H1 (cell line): ENCODE data around the gene PRSS22. TPM values are rescaled to one million over a fixed set of nuclear protein-coding genes. Genes with fewer than 3 reads are reported as not detected.

Experiments used
- CTCF ChIA-PET: fragments of 300-600 bp; sonication (Branson Sonifier 250); formaldehyde crosslinking; loops from one replicate; lab custom pipeline; 2021; ENCODE audit not compliant: partially characterized antibody; lab: Charles Lee
- POLR2A ChIA-PET: fragments of 300-600 bp; sonication (Branson Sonifier 250); formaldehyde crosslinking; loops from one replicate; lab custom pipeline; 2021; ENCODE audit warnings: inconsistent platforms; ENCODE audit not compliant: partially characterized antibody; lab: Charles Lee
- DNase-seq, 2 experiments: peaks; one replicate each; pipeline versions ENCODE4 v3.0.0 to v3.0.0-alpha.2; 2010 to 2022; ENCODE audit warnings: low spot score in 2 of 2, low read depth in 1 of 2, mixed read lengths in 1 of 2
- FAIRE-seq: peaks from 2 replicates; lab custom pipeline; 2011; peaks lifted over from hg19 to GRCh38; lab: Jason Lieb, UNC
- H2AFZ ChIP-seq: 2 replicates; pipeline ENCODE4 v1.8.1; 2012; ENCODE audit warnings: low read length, inconsistent platforms
- H2AK5ac ChIP-seq: 2 replicates; pipeline ENCODE4 v1.6.1; 2013; ENCODE audit warnings: low read depth, low read length
- H2BK120ac ChIP-seq: replicated peaks from 2 replicates; pipeline ENCODE3; 2013; ENCODE audit warnings: low read depth, low read length, inconsistent platforms
- H2BK12ac ChIP-seq: 2 replicates; pipeline ENCODE4 v1.6.1; 2013; ENCODE audit warnings: low read depth, low read length
- H2BK15ac ChIP-seq: 2 replicates; pipeline ENCODE4 v1.6.1; 2013; ENCODE audit warnings: low read length
- H2BK20ac ChIP-seq: 2 replicates; pipeline ENCODE4 v1.6.1; 2013; ENCODE audit warnings: low read length
- H2BK5ac ChIP-seq: 2 replicates; pipeline ENCODE4 v1.6.1; 2013; ENCODE audit warnings: low read depth, low read length
- H3K14ac ChIP-seq: 2 replicates; pipeline ENCODE4 v1.6.1; 2013; ENCODE audit warnings: inconsistent platforms; ENCODE audit not compliant: insufficient read length
- H3K18ac ChIP-seq: 2 replicates; pipeline ENCODE4 v1.6.1; 2013; ENCODE audit warnings: low read length; ENCODE audit errors: extremely low read depth
- H3K23ac ChIP-seq: 2 replicates; pipeline ENCODE4 v1.6.1; 2013; ENCODE audit warnings: inconsistent platforms; ENCODE audit not compliant: insufficient read length
- H3K23me2 ChIP-seq: 2 replicates; pipeline ENCODE4 v1.6.1; 2013; ENCODE audit warnings: low read depth, low read length
- H3K27ac ChIP-seq: 2 replicates; pipeline ENCODE4 v1.6.1; 2011; ENCODE audit warnings: low read depth, low read length, inconsistent platforms
- H3K27me3 ChIP-seq, 4 experiments: replicated peaks in 1 of 4; 1 replicate in 1 of 4; 2 replicates in 3 of 4; pipeline versions ENCODE4 v1.6.1 to v1.8.1; 2011 to 2013; ENCODE audit warnings: low read length in 3 of 4, mild to moderate bottlenecking in 3 of 4, inconsistent platforms in 2 of 4, mixed read lengths in 2 of 4, moderate library complexity in 1 of 4; ENCODE audit not compliant: control insufficient read depth in 3 of 4, insufficient read depth in 3 of 4; ENCODE audit errors: extremely low read depth in 1 of 4
- H3K36me3 ChIP-seq, 4 experiments: 2 replicates each; pipeline versions ENCODE4 v1.6.1 to v1.8.1; 2011 to 2013; ENCODE audit warnings: mild to moderate bottlenecking in 4 of 4, low read length in 3 of 4, moderate library complexity in 2 of 4, control low read depth in 1 of 4, inconsistent platforms in 1 of 4; ENCODE audit not compliant: insufficient read depth in 4 of 4, control insufficient read depth in 2 of 4
- H3K4ac ChIP-seq: replicated peaks from 2 replicates; pipeline ENCODE3; 2013; ENCODE audit warnings: low read length, low read depth, mixed read lengths, inconsistent platforms; ENCODE audit not compliant: insufficient read length
- H3K4me1 ChIP-seq, 4 experiments: replicated peaks in 1 of 4; 1 replicate in 1 of 4; 2 replicates in 3 of 4; pipeline versions ENCODE4 v1.6.1 to v1.8.1; 2011 to 2013; ENCODE audit warnings: low read length in 3 of 4, inconsistent platforms in 2 of 4, mixed read lengths in 1 of 4; ENCODE audit not compliant: insufficient read depth in 4 of 4, control insufficient read depth in 3 of 4
- H3K4me2 ChIP-seq, 2 experiments: 2 replicates each; pipeline versions ENCODE4 v1.6.1 to v1.8.1; 2011 to 2013; ENCODE audit warnings: low read depth in 2 of 2, low read length in 2 of 2, control low read depth in 1 of 2, inconsistent platforms in 1 of 2, mild to moderate bottlenecking in 1 of 2; ENCODE audit not compliant: insufficient read depth in 1 of 2
- H3K4me3 ChIP-seq, 4 experiments: fragments of 200-600, 300-600 bp in 1 of 4; sonication (generic), shearing (Covaris generic), sonication (Bioruptor Twin) in 1 of 4; 2 replicates each; pipeline versions ENCODE4 v1.5.1 to v1.8.1; 2011 to 2016; ENCODE audit warnings: low read length in 4 of 4, low read depth in 3 of 4, control low read depth in 2 of 4, inconsistent platforms in 2 of 4, mild to moderate bottlenecking in 2 of 4, mixed read lengths in 1 of 4, moderate library complexity in 1 of 4; ENCODE audit not compliant: insufficient read depth in 2 of 4; ENCODE audit errors: extremely low read depth in 1 of 4
- H3K56ac ChIP-seq: replicated peaks from 2 replicates; pipeline ENCODE3; 2013; ENCODE audit warnings: low read depth, mild to moderate bottlenecking, mixed read lengths, low read length, inconsistent platforms; ENCODE audit not compliant: insufficient read length
- H3K79me1 ChIP-seq: 2 replicates; pipeline ENCODE4 v1.6.1; 2013; ENCODE audit warnings: low read depth, low read length, control low read depth
- H3K79me2 ChIP-seq, 2 experiments: 2 replicates each; pipeline versions ENCODE4 v1.6.1 to v1.8.1; 2012 to 2013; ENCODE audit warnings: low read length in 2 of 2, mild to moderate bottlenecking in 2 of 2, inconsistent platforms in 1 of 2; ENCODE audit not compliant: insufficient read depth in 2 of 2, control insufficient read depth in 1 of 2
- H3K9ac ChIP-seq, 4 experiments: replicated peaks in 1 of 4; 1 replicate in 1 of 4; 2 replicates in 3 of 4; pipeline versions ENCODE4 v1.6.1 to v1.8.1; 2011 to 2013; ENCODE audit warnings: low read depth in 3 of 4, low read length in 3 of 4, control low read depth in 2 of 4, mild to moderate bottlenecking in 2 of 4, moderate library complexity in 2 of 4, inconsistent platforms in 1 of 4; ENCODE audit errors: extremely low read depth in 1 of 4
- H3K9me3 ChIP-seq, 2 experiments: 2 replicates each; pipeline versions ENCODE4 v1.6.1 to v1.8.1; 2012 to 2013; ENCODE audit warnings: mild to moderate bottlenecking in 2 of 2, moderate library complexity in 2 of 2, control low read depth in 1 of 2, inconsistent platforms in 1 of 2, low read depth in 1 of 2, low read length in 1 of 2, mixed read lengths in 1 of 2; ENCODE audit not compliant: insufficient read depth in 2 of 2
- H4K20me1 ChIP-seq, 2 experiments: replicated peaks in 1 of 2; 2 replicates each; pipeline versions ENCODE3 to v1.8.1; 2011 to 2013; ENCODE audit warnings: inconsistent platforms in 2 of 2, low read length in 2 of 2, mild to moderate bottlenecking in 1 of 2; ENCODE audit not compliant: insufficient read depth in 2 of 2, control insufficient read depth in 1 of 2
- H4K5ac ChIP-seq: 2 replicates; pipeline ENCODE4 v1.6.1; 2013; ENCODE audit warnings: low read length, low read depth, mixed read lengths, inconsistent platforms; ENCODE audit not compliant: insufficient read length
- H4K8ac ChIP-seq: 2 replicates; pipeline ENCODE4 v1.8.0; 2013; ENCODE audit warnings: mild to moderate bottlenecking, moderate library complexity, low read length, inconsistent platforms; ENCODE audit not compliant: insufficient read depth; ENCODE audit errors: extremely low read depth
- H4K91ac ChIP-seq: replicated peaks from 2 replicates; pipeline ENCODE3; 2013; ENCODE audit warnings: low read length, mixed read lengths, inconsistent platforms; ENCODE audit not compliant: insufficient read length
- CEBPB ChIP-seq: IDR thresholded peaks from 2 replicates; pipeline ENCODE4 v1.6.1; 2012; ENCODE audit warnings: low read depth, low read length
- E2F6 ChIP-seq: IDR thresholded peaks from 2 replicates; pipeline ENCODE4 v1.6.1; 2012; ENCODE audit warnings: inconsistent platforms
- HDAC2 ChIP-seq, 2 experiments: fragments of 300-600 bp in 1 of 2; sonication (generic) in 1 of 2; IDR thresholded peaks; 2 replicates each; pipeline ENCODE4 v1.6.1; 2011 to 2012; ENCODE audit warnings: low read depth in 2 of 2, low read length in 2 of 2, mild to moderate bottlenecking in 2 of 2, moderate library complexity in 2 of 2, borderline replicate concordance in 1 of 2, inconsistent platforms in 1 of 2
- MAFK ChIP-seq: IDR thresholded peaks from 2 replicates; pipeline ENCODE4 v1.6.1; 2012; ENCODE audit warnings: low read depth, mild to moderate bottlenecking, improper control_type of control experiment, low read length
- NANOG ChIP-seq: IDR thresholded peaks from 2 replicates; pipeline ENCODE4 v1.6.1; 2011; ENCODE audit warnings: low read length, low read depth, mild to moderate bottlenecking, inconsistent platforms; ENCODE audit not compliant: insufficient read depth, poor library complexity, severe bottlenecking
- RXRA ChIP-seq: IDR thresholded peaks from 2 replicates; pipeline ENCODE4 v1.6.1; 2011; ENCODE audit warnings: low read depth, mild to moderate bottlenecking, low read length, moderate library complexity; ENCODE audit not compliant: insufficient read depth
- SP2 ChIP-seq: IDR thresholded peaks from 2 replicates; pipeline ENCODE4 v1.6.1; 2012; ENCODE audit warnings: mild to moderate bottlenecking, low read length, inconsistent platforms
- TBP ChIP-seq: IDR thresholded peaks from 2 replicates; pipeline ENCODE4 v1.6.1; 2011; ENCODE audit warnings: low read depth, low read length, improper control_type of control experiment
- WGBS, 2 experiments: shearing (Covaris generic) in 1 of 2; methylation state at CpG; one replicate each; pipeline versions ENCODE4 v1.1.6 to v1.1.7; 2013 to 2015; ENCODE audit warnings: low lambda C conversion rate in 2 of 2, mixed read lengths in 2 of 2, inconsistent platforms in 1 of 2, low coverage in 1 of 2, missing lambda C conversion rate in 1 of 2; ENCODE audit not compliant: insufficient replicate concordance in 2 of 2, insufficient coverage in 1 of 2, insufficient read length in 1 of 2; ENCODE audit errors: extremely low coverage in 1 of 2, missing lambda C conversion rate in 1 of 2; 5-methylcytosine and 5-hydroxymethylcytosine counted together
- polyA plus RNA-seq, 7 experiments: library from polyadenylated mRNA; depleted of rRNA in 3 of 7; stranded (reverse) in 5 of 7; unstranded in 2 of 7; fragments of >200 nt in 5 of 7; fragments of 200-250 nt in 2 of 7; gene quantifications; 1 replicate in 5 of 7; 2 replicates in 1 of 7; 4 replicates in 1 of 7; pipeline versions ENCODE4 v1.2.1 to v1.2.3, GENCODE V29; 2011 to 2013; ENCODE audit warnings: missing spikeins in 2 of 7, mixed read lengths in 2 of 7
- total RNA-seq: library from RNA; stranded (reverse); fragmentation: NEBNext Ultra II Directional; extraction: Animal tissue kit (Norgen Biotek cat#: 25700); gene quantifications from 2 replicates; pipeline ENCODE4 v1.2.1, GENCODE V29; 2021

PRSS22 gene
- total and polyA plus RNA-seq, 2 of the 8 experiments (the other 6 are each of a cell fraction or from before 2014, with no cell fraction given), result 4.0 to 4.4 TPM

GRCh38 chr16:2825049-2825742 is 32.8 kb downstream of the PRSS22 start:
- Histone ChIP-seq H3K18ac (no peak overlapping the region), H3K79me2 (no peaks in the 10 kb centered on the region), H2BK12ac (no peak overlapping the region), H4K5ac (no peak overlapping the region), H3K4me1 (no peaks in the 10 kb centered on the region), H3K27ac (no peak overlapping the region), H2BK15ac (no peak overlapping the region), H3K4me3 (no peak overlapping the region), H3K4me2 (no peak overlapping the region), H4K8ac (no peak overlapping the region), H2BK120ac (no peak overlapping the region), H2BK5ac (no peak overlapping the region), H3K56ac (no peak overlapping the region), H3K14ac (no peak overlapping the region), H3K36me3 (no peaks in the 10 kb centered on the region), H2AFZ (no peak overlapping the region), H2BK20ac (no peak overlapping the region), H3K23me2 (no peaks in the 10 kb centered on the region), H3K9ac (no peak overlapping the region), H3K79me1 (no peaks in the 10 kb centered on the region), H3K23ac (no peak overlapping the region), H4K20me1 (no peaks in the 10 kb centered on the region), H2AK5ac (no peak overlapping the region), H3K9me3 (no peaks in the 10 kb centered on the region), H3K27me3 (no peaks in the 10 kb centered on the region), H3K4ac (no peak overlapping the region), H4K91ac (no peak overlapping the region)
- FAIRE-seq (no peak), DNase-seq (no peak)
- ChIA-PET POLR2A (interaction anchor here (0.9 kb wide), 1 partner anchor 13 kb away, joined by 3 read pairs; no protein-coding TSS in a partner anchor), CTCF (interaction anchor here (0.9 to 3.9 kb wide), 3 partner anchors 10 to 14 kb away, joined by 3 to 22 read pairs (median 4); no protein-coding TSS in a partner anchor)
- TF ChIP-seq NANOG, result no peak
- TF ChIP-seq HDAC2 (IDR thresholded peaks at IDR 0.05; ENCODE audit: borderline replicate concordance in 1 of 2, low read depth in 2 of 2, low read length in 2 of 2), result no peak
- TF ChIP-seq CEBPB, result no peak
- no peak for TF ChIP-seq E2F6
- no peak for TF ChIP-seq TBP
- no peak for TF ChIP-seq SP2
- TF ChIP-seq MAFK, result no peak
- TF ChIP-seq RXRA, result no peak
- 84% methylated on average over 24 of the region's 26 CpGs; no CpG with 5 or more reads in 1 of the 2 experiments for WGBS, 2 experiments
